GM21423 (cell line): ENCODE data around the gene PRPF4.

Experiments used
- ATAC-seq: cut with Tn5 transposase; IDR thresholded peaks from one replicate; pipeline ENCODE4 v1.9.1; 2021; ENCODE audit warnings: mild to moderate bottlenecking, moderate library complexity; ENCODE audit not compliant: unreplicated experiment

PRPF4 gene

GRCh38 chr9:113310538-113310937, 35.1 kb downstream of the PRPF4 start:
- no peak for ATAC-seq

DNA sequence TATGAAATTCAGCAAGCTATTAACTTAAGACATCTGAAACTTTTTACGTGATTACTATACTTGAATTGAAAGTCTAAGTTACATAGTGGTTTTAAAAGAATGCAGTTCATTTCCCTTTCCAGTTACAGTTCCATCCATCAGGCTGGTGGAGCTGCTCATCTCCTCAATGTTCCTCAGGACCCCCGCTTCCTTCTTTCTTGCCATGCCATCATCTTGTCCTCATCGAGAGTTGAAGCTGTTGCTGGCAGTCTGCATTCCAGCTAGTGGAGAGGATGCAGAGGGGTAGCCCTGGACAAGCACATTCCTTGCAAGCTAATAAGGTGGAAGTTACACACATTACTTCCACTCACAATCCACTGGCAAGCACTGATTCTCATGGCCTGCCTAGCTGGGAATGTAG, 36.5 kb downstream of the PRPF4 start:
- ATAC-seq: no peak

DNA sequence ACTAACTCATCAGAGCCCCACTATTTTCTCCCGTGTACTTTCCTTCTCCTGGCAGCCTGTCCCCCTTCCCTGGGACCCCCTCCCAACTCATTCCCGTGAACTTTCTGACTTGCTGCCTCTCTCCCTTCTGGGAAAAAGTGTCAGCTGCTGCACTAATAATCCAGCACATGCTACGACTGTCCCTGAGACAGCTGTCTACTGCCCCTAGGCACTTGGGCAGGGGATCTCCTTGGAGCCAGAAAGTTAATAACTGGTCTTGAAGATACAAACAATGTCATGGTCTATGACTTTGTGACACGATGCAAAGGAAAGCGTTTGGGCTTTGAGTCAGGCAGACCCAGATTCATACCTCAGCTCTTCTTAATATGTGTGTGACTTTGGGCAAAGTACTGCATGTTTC, 37.8 kb downstream of the PRPF4 start:
- no peak for ATAC-seq

DNA sequence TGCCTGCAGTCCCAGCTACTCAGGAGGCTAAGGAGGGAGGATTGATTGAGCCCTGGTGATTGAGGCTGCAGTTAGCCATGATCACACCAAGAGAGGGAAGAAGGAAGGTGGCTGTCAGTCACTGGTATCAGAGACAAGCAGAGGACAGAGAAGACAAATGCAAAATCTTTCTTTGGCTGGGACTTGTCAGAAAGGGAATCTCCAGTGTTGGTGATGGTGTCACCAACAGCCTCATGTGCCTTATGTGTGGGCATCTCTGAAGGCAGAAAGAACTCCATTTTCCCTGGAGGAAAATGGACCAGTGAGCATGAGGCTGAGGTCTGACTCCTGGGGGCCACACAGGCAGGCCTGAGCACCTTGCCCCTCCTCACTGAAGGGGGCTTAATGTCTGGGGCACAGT, 39.8 kb downstream of the PRPF4 start:
- ATAC-seq: no peak

DNA sequence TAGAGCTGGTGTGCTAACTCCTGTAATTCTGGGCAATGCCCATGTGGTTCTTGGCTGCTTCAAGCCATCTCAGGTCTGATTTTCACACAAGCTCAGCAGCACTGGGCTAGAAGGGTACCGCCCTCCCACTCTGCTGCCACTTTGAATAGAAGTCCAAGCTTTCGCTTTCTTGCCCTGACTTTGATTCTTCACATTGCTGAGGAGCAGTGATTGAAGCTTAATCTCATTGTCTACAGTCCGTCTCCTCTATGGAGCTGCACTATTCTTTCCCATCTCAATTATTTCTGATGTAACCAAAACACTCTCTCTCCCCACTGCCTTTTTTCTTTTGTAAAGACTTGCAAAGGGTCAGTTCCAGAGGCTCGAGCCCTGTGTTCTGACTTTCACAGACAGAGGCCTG, 40.6 kb downstream of the PRPF4 start:
- ATAC-seq: no peak

- no peak for ATAC-seq
These were observed 42.3 kb downstream of the PRPF4 start for GRCh38 chr9:113317777-113318176.

- no peak for ATAC-seq
These were observed 43.6 kb downstream of the PRPF4 start for GRCh38 chr9:113319054-113319453.

DNA sequence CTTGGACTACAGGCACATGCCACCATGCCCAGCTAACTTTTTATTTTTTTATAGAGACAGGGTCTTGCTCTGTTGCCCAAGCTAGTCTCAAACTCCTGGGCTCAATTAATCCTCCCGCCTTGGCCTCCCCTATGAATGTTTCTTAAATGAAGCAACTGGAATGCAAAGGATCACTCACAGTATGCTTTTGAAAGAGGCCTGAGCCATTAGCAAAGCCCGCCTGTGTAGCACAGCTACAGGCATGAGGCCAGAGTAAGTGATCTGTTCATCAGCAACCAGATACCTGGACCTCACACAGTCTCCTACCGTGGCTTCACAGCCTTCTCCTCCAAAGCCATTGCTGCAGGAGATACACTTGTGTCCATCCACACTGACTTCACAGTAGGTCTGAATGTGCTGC, 44.6 kb downstream of the PRPF4 start:
- ATAC-seq: no peak

GRCh38 chr9:113322671-113323070, 47.2 kb downstream of the PRPF4 start:
- ATAC-seq: no peak

GRCh38 chr9:113326230-113326629, 50.8 kb downstream of the PRPF4 start:
- no peak for ATAC-seq

- no peak for ATAC-seq
These were observed 52.8 kb downstream of the PRPF4 start for GRCh38 chr9:113328045-113328782.

- no peak for ATAC-seq
These were observed 56.3 kb downstream of the PRPF4 start for GRCh38 chr9:113331780-113332179.

GRCh38 chr9:113337714-113338113, 62.3 kb downstream of the PRPF4 start:
- no peak for ATAC-seq

- ATAC-seq: peak; percentile 99
These were observed 64.7 kb downstream of the PRPF4 start, which contains the start of gene WDR31 for GRCh38 chr9:113340011-113340699. Gene WDR31, minus strand, starts transcription at chr9:113340275. Its CDS starts 8,253 bp downstream, at chr9:113332022.

GRCh38 chr9:113341712-113342410, 66.4 kb downstream of the PRPF4 start:
- no peak for ATAC-seq
